HG02981 (cell line): ENCODE measurements around the gene LTBP1.

ENCODE experiments used
- ATAC-seq: cut with Tn5 transposase; IDR thresholded peaks from one replicate; pipeline ENCODE4 v1.9.1; 2021; ENCODE audit warnings: mild to moderate bottlenecking, moderate library complexity; ENCODE audit not compliant: unreplicated experiment

LTBP1 gene

DNA sequence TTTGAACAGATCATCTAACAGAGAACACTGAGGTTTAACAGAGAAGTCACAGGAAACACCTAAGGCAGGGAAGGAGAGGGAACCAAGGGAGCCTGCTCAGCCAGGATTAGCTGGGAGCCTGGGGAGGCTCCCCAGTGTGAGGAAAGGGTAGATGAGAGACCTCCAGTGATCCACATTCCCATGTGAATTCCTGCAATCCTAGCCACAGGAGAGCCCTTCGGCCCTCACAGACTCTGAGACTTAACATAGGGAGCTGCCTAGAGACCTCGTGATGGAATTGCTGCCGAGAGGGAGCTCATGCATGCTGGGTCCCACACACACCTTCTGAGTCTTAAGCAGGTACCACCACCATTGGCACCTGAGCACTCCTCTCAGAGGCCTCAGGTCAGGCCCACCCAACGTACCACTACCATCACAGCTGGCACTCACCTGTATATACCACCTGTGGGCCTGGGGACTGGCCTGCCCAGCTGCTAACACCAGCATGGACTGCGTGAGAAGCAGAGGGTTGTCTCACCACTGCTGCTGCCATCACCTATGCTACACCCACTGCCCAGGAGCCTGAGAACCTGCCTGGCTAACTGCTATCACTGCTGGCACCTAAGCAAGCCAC is 303.8 kb downstream of the LTBP1 start:
- no peak for ATAC-seq

GRCh38 chr2:33256162-33256755 is 309.5 kb downstream of the LTBP1 start:
- ATAC-seq: no peak

GRCh38 chr2:33258387-33258786 is 311.6 kb downstream of the LTBP1 start:
- ATAC-seq: no peak

DNA sequence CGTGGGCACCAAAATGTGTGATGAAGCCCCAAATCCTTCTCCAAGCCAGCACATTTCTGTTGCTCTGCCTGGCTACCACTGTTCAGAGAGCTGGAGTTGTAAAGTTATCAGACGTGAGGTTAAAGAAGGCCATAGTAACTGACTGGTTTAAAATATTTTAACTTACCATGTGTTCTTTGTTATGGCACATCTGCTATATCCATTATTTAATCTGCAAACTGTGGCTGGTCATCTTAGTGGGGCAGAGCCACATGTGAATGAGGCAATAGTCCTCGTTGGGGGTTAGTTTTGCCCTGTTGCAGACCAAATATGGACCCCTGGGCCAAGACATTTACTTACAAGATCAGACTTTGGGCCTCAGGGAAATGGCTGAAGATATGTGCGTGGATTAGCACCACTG is 315.3 kb downstream of the LTBP1 start:
- no peak for ATAC-seq

DNA sequence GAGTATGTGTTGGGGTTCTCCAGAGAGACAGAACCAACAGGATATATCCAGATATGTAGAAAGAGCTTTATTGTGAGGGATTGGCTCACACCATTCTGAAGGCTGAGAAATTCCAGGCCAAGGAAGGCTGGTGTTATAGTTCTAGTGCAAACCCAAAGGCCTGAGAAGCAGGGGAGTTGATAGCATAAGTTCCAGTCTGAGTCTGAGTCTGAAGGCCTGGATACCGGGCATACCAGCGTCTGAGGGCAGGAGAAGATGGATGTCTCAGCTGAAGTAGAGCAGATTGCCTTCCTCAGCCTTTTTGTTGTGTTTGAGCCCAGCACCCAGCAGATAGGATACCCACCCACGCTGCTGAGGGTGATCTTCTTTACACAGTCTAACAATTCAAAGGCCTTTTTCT is 318.0 kb downstream of the LTBP1 start:
- ATAC-seq: no peak

DNA sequence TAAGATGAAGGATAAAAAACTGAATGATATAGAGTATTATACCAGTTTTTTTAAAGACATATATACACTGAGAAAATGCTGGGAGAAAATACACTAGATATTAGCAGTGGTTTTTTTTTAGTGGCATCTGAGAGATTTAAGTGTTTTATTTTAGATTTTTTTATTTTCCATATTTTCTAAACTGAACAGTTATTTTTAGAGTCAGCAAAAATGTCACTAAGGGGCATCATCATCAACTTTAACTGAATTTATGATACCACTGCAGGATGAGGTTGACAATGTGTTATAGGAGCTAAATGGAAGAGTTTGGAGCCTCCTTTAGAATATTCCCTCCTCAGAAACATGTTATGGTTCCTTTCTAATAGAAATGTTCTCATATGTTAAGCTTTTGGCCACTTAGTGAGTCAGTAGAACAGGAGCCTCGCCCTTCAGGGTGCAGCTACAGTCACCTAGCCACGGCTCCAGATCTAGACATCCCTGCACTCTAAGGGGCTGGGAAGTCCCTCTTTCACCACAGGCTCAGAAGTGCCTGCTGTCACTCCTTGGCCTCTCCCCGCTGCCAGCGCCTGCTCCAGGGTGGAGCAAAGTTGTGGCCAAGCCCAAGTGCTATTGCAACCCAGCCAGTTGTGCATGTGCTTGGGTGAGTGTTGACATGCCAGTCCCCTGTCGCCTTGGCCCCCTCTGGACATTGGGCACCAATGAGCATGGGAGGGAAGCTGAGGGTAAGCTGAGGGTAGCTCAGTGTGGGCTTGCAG is 319.0 kb downstream of the LTBP1 start:
- no peak for ATAC-seq

GRCh38 chr2:33266467-33266866 is 319.7 kb downstream of the LTBP1 start:
- no peak for ATAC-seq

- ATAC-seq: no peak
Measured at GRCh38 chr2:33267043-33267442, 320.3 kb downstream of the LTBP1 start.

DNA sequence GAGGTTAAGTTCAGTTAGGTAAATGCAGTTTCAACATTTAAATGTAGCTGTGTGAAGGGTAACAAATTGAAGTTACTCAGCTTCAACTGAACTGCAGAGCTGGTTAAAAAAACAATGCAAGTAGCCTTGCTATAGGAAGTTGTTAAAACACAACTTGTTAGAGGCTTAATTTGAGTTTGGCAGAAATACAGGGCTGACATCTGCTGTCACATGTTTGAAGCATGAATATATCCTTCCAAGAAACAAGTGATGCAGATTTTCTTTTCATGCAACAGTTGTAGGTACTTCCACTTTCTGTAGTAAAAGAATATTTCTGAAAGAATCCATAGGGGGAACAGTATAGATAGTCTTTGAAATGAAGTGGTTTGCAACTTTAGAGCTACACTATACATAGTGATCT is 321.0 kb downstream of the LTBP1 start:
- no peak for ATAC-seq

GRCh38 chr2:33268246-33268831 is 321.6 kb downstream of the LTBP1 start:
- no peak for ATAC-seq

DNA sequence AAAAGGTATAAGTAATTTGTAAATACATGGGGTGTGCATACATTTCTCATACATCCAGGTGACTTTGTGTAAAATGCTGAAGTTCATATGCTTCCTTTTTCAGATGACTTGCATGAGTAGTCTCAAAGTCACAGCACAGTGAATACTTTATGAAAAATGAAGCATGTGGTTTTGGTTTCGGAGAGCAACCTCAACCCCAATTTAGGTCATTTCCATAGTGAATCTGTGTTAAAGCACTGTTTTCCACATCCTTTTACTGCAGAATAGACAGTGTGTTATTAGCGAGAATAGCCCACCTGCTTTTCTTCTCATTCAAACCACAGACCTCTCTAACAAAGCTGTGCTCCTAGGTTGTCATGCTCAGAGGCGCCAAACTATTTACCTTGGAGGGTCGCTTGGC is 325.2 kb downstream of the LTBP1 start:
- peak; percentile 95 for ATAC-seq

DNA sequence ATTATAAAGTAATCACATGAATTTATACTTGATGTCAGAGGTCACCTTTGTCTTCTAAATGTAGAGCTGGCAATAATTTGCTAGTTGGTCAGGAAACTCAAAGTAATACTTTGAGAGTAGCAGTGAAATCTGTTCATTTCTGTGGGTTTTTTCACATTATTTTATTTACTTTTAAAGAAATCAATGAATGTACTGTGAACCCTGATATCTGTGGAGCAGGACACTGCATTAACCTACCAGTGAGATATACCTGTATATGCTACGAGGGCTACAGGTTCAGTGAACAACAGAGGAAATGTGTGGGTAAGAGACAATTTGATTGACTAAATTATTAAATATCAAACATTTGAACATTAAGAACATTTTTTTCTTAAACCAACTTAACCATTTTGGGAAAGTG is 326.7 kb downstream of the LTBP1 start:
- no peak for ATAC-seq

- no peak for ATAC-seq
Measured at GRCh38 chr2:33274524-33274923, 327.8 kb downstream of the LTBP1 start.

DNA sequence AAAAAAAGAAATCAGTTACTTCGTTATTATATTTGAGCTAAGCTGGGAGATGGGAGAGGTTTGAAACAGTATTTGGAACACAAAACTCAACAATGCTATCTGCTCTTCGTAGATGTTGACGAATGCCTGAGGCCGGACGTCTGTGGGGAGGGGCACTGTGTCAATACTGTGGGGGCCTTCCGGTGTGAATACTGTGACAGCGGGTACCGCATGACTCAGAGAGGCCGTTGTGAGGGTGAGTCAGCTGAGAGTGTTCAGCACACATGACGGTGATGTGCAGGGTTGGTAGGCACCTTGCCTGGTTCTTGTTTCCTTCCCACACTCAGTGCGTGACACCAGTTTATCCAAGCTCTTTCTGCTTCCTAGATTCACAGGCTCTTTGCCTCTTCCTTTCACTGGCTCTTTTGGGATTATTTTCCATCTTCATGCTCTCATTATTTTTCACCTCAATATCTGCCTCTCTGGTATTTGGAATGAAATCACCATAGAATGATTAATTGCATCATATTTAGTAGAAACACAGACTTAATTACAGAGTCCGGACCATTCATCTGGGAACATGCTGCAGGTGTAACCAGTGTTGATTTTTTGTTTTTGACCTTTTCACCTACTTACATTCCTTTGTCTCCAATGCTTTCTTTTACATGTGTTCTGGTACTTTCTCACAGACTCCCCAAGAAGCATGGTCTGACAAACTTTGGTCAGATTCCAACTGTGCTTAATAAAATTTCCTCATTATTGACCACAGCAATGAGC is 329.1 kb downstream of the LTBP1 start:
- no peak for ATAC-seq

DNA sequence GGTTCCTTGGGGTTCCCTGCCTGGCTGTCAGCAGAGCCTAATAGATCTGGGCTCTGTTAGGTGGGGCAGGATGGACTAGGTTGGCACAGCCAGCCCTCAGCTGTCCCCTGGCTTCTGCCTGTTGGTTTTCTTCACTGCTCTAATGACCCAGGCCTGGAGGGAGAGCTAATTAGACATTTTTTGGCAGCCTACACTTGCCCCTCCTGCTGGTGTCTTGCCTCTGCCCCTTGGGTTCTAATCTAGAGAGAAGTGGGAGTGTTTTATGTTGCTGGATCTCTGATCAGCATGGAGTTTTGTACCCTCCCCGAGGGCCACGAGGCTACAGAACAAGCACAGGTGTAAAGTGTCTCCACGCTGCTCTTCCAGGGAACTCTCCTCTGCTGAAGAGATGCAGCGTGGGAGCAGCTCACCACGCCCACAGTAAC is 330.3 kb downstream of the LTBP1 start:
- ATAC-seq: no peak

- no peak for ATAC-seq
Measured at GRCh38 chr2:33278245-33278943, 331.6 kb downstream of the LTBP1 start.

- no peak for ATAC-seq
Measured at GRCh38 chr2:33284287-33284686, 337.5 kb downstream of the LTBP1 start.

DNA sequence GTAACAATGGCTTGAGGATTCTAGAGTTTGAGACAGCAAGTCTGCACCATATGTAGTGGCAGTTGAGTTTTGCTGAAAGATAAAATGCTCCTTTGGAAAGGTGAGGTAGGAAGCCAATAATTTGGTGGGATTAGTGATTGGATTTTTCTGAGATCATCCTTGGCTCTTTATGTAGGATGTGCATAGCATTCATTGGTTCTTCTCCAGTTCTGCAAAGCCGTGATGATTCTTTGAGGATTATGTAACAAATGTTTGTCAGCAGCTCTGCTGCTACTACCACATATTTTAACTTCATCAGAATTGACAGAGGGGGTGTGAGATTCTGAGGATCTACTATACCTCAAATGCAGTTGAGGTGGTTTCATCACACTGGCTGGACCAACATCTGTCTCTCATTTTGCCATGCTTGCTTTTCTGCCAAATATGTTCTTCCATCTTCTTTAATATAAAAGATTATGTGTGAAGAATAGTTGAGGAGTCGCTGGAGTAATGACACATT is 340.8 kb downstream of the LTBP1 start:
- no peak for ATAC-seq

DNA sequence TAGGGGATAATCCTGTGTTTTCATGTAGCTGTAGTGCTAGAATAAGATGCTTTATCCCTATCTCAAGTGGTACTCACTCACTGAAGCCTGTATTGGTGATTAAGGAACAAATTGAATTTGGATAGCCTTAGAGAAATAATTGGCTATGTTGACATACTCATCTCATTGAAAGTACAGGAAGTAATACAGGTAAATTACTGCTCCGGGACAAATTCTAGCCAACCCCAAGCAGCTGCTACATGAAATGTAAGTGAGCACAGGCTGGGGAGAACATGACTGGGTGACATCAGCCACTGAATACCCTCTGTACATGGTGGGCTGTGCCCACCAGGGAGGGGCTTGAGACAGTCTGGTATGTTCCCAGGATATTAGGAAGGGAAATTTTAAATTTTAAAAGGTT is 341.3 kb downstream of the LTBP1 start:
- ATAC-seq: no peak

- no peak for ATAC-seq
Measured at GRCh38 chr2:33289961-33290360, 343.2 kb downstream of the LTBP1 start.
